ENCODE results near the gene TENM3.

DNA sequence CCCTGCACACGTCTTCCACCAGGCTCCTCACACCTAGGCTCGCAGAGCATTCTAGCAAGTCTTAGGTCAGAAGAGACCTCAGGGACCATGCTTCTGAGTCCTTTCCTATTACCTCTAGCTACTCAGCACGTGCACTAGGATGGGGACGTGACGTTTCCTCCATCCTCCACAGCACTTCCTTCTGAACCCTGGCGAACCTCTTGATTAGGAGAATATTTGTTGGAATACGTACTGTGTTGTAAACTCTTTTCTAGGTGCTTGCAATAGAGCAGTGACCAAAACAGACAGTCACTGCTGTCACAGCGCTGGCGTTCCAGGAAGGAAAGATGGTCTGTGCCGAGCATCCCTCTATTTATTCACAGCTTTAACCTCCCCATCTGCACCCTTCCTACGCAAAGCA lies 12.9 kb upstream of the TENM3 start:
- TF ChIP-seq, protein P1, sequence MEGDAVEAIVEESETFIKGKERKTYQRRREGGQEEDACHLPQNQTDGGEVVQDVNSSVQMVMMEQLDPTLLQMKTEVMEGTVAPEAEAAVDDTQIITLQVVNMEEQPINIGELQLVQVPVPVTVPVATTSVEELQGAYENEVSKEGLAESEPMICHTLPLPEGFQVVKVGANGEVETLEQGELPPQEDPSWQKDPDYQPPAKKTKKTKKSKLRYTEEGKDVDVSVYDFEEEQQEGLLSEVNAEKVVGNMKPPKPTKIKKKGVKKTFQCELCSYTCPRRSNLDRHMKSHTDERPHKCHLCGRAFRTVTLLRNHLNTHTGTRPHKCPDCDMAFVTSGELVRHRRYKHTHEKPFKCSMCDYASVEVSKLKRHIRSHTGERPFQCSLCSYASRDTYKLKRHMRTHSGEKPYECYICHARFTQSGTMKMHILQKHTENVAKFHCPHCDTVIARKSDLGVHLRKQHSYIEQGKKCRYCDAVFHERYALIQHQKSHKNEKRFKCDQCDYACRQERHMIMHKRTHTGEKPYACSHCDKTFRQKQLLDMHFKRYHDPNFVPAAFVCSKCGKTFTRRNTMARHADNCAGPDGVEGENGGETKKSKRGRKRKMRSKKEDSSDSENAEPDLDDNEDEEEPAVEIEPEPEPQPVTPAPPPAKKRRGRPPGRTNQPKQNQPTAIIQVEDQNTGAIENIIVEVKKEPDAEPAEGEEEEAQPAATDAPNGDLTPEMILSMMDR (conservative IDR thresholded peaks at IDR 0.05; ENCODE audit: low read length), result no peak
- no peak for TF ChIP-seq EZH2phosphoT487 (IDR thresholded peaks at IDR 0.05; ENCODE audit: borderline replicate concordance, low read depth, low read length)

Measured in OCI-LY7 (cell line).